ENCODE results near the gene OR5K3.

Gene OR5K3

DNA sequence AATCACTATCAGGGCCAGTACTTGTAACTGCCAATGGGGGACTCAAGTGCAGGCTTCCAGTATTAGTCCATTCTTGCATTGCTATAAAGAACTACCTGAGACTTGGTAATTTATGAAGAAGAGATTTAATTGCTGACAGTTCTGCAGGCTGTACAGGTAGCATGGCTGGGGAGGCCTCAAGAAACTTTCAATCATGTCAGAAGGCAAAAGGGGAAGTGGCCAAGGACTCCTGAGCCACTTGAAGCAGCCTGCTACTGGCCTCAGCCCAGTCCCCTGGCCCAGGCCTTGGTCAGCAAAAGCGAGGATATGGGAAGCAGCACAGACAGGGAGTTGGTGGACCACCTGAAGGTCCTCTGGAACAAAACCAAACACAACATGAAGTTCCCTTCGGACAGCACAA, 43.3 kb downstream of the OR5K3 start:
- no peak for DNase-seq (ENCODE audit: low read depth)

DNA sequence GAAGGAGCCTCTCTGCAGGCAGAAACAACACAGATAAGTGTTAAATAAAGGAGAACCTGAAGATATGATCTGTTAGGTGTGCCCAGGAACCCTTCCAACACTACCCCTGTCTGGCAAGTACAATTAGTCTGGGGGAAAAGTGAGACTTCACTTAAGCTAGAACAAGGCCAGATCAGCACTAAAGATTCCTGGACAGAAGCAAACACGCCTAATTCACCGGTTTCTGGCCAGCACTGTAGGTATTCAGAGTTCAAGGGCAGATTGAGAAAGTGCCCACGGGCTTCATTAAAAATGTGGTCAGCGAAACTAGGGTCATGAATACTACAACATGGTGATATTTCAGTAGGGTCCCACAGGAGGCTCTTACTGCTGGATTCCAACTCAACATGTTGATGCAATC, 43.9 kb downstream of the OR5K3 start:
- DNase-seq (ENCODE audit: low read depth) = no peak

DNA sequence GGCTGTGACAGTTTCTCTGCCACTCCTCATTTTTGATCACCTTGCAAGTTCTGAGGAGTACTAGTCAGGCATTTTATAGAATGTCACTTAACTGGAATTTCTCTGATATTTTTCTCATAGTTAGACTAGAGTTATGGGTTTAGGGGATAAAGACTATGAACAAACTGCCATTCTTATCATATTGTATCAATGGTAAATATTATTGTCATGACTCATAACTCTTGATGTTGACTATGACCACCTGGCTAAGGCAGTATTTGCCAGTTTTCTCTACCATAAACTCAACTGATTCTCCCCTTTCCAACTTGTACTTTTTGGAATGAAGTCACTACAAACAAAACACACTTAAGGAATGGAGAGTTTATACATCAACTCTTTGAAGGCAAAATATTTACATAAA, 49.8 kb downstream of the OR5K3 start:
- DNase-seq (ENCODE audit: low read depth) = no peak
